ENCODE measurements around the gene DGKB. TPM values are rescaled to one million over a fixed set of nuclear protein-coding genes. Genes with fewer than 3 reads are reported as not detected.

The DGKB gene
- total RNA-seq, 1 donor: 0.36 TPM

DNA sequence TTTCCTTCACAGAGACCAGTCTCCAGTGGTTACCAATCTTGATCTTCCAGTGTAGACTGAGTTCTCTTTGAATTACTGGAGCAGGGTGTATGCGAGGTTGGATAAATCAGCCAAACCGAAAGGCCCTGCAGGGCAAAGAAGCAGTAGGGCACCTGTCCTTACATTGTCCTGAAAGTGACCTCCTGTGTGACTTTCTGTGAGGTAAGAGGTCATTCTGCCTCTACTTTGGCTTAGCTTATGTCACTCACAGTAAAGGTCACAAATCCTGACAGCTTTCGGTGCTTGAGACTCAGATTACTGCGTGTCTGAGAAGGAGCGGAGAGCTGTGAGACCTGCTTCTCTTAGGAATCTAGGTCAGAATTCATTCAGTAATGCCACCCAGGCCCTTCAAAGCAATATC lies 660.4 kb downstream of the DGKB start:
- H3K4me3 ChIP-seq (ENCODE audit: low read depth, low read length): no peak overlapping the region
- DNase-seq (ENCODE audit: low read depth): no peak
- TF ChIP-seq, protein P1, sequence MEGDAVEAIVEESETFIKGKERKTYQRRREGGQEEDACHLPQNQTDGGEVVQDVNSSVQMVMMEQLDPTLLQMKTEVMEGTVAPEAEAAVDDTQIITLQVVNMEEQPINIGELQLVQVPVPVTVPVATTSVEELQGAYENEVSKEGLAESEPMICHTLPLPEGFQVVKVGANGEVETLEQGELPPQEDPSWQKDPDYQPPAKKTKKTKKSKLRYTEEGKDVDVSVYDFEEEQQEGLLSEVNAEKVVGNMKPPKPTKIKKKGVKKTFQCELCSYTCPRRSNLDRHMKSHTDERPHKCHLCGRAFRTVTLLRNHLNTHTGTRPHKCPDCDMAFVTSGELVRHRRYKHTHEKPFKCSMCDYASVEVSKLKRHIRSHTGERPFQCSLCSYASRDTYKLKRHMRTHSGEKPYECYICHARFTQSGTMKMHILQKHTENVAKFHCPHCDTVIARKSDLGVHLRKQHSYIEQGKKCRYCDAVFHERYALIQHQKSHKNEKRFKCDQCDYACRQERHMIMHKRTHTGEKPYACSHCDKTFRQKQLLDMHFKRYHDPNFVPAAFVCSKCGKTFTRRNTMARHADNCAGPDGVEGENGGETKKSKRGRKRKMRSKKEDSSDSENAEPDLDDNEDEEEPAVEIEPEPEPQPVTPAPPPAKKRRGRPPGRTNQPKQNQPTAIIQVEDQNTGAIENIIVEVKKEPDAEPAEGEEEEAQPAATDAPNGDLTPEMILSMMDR (IDR thresholded peaks at IDR 0.05; ENCODE audit: insufficient read depth, low read length): no peak

DNA sequence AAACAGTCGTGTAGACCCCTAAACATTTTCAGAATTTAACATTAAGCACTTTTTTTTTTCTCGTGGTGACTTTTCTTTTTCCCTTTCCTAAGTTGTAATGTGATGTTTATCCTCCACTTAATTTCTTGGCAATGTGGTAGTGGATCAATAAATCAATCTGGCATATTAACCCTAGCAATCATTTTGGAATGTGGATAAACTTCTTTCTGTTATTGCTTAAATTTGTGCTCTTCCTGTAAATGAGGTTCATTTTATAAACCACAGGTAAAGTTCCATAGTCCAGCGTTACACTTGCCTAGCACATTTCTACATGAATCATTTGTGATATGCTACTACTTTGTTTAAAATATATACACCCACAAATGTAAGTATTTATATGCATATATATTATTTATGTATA lies 665.7 kb downstream of the DGKB start:
- DNase-seq (ENCODE audit: low read depth): no peak

DNA sequence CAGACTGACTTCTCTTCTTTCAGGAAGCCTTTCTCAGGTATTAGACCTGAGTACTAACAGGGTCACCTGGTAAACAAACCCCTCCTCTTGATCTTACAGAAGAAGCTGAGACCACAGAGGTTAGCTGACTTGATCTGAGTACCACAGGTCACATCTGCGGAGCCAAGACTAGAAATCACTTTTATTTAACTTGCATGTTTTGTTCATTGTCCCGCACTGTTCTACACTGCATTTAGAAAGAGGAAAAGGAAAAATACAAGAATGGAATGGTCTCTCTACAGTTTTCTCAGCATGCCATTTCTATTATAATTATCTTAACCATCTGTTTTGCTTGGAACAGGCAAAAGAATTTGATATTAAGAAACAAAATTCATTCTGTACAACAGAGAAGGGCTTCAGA lies 667.5 kb downstream of the DGKB start:
- H3K4me3 ChIP-seq (ENCODE audit: low read depth, low read length): no peak overlapping the region
- peak; percentile 18 for DNase-seq (ENCODE audit: low read depth)
- TF ChIP-seq, protein P1 (IDR thresholded peaks at IDR 0.05; ENCODE audit: insufficient read depth, low read length): no peak

More for the DNA sequence above, 665.7 kb downstream of the DGKB start:
- TF ChIP-seq, protein P1 (IDR thresholded peaks at IDR 0.05; ENCODE audit: insufficient read depth, low read length): no peak
- no peak overlapping the region for H3K4me3 ChIP-seq (ENCODE audit: low read depth, low read length)

DNA sequence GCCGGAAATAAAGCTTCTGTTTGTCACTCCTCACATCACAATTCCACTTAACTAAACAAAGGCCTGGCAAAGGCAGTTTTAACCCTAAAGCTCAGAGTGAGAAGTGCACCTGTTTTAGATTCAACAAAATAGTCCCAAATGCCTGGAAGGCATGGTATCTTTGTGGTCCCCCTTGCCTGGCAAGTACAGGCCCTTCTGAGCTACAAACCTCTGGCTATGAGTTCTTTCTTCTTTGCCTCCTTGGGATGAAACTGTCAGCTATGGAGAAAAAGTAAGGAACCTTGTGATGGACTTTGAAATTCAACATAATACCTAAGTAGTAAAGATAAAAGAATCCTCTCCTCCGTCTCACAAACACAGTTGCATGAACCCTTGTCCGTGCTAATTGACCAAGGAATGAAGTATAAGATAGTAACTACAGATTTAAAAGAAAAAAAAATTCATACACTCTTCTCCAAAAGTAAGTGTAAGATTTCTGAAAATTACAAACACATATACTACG lies 668.6 kb downstream of the DGKB start:
- H3K4me3 ChIP-seq (ENCODE audit: low read depth, low read length): no peak overlapping the region
- TF ChIP-seq, protein P1 (IDR thresholded peaks at IDR 0.05; ENCODE audit: insufficient read depth, low read length): no peak
- DNase-seq (ENCODE audit: low read depth): peak; percentile 6

DNA sequence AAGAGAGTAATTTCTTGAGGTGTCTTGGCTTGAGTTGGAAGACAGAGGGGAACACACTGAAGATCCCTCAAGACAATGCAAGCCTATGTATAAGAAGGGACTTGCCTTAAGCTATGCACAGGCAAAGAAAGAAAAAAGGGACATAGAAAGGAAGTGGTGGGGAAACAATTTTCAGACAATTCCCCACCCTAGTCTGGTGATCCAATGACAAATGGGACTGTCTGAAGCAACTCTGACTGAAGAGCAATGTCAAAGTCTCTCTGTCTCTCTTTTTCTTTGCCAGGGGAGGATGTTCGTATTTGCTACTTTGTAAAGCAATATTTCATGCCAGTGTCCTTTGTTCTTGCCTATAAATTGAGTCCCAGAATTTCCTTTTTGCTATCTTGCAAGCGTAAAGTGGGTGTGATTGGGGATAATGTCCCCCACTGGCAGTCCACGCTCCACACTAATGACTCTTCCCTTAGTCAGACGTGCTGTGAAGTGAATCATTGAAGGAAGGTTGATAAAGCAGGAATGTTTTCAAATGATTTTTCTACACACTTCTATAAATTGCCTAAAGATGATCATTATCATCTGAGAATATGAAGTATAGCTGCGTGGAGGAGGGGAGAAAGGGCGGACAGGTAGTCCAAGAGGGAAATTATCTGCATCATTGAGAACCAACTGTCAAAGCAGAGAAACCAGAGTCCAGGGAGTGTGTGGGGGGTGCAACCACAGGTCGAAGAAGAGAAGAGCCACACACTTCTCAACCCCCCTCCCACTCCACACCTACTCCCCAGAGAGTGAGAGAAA lies 669.3 kb downstream of the DGKB start:
- no peak overlapping the region for H3K4me3 ChIP-seq (ENCODE audit: low read depth, low read length)
- DNase-seq (ENCODE audit: low read depth): peak; percentile 49
- TF ChIP-seq, protein P1 (IDR thresholded peaks at IDR 0.05; ENCODE audit: insufficient read depth, low read length): no peak

DNA sequence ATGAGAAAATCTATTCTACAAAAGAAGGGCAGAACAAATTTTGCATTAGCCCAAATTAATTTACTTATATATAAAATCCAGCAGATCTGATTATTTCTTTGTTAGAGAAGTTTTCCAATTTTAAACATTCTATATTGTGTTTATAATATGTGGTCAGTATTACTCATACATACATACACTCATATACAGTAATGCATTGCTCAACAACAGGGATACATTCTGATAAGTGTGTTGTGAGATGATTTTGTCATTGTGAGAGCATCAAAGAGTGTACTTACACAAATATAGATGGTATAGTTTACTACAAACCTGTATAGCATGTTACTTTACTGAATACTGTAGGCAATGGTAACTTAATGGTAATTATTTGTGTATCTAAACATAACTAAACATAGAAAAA lies 673.5 kb downstream of the DGKB start:
- TF ChIP-seq, protein P1 (IDR thresholded peaks at IDR 0.05; ENCODE audit: insufficient read depth, low read length): no peak
- DNase-seq (ENCODE audit: low read depth): no peak

More for the DNA sequence above, 673.5 kb downstream of the DGKB start:
- H3K4me3 ChIP-seq (ENCODE audit: low read depth, low read length): no peak overlapping the region

All from fibroblast of the aortic adventitia (primary cell).